Activated T-cell treated with anti-CD3 and anti-CD28 coated beads, Interleukin-2, amount 50 U/mL, for 48 hours (primary cell): ENCODE results near the gene ZMYND10.
A peak's percentile ranks its signal among the peaks of the same experiment; 100 is the strongest.

Experiments used
- DNase-seq, 2 experiments: peaks; one replicate each; pipeline ENCODE4 v3.0.0-alpha.2; 2020

Gene ZMYND10

GRCh38 chr3:50370594-50370993 lies 25.1 kb upstream of the ZMYND10 start:
- DNase-seq, result no peak

- no peak for DNase-seq
Observed at GRCh38 chr3:50369012-50369670, 23.6 kb upstream of the ZMYND10 start.

GRCh38 chr3:50365842-50366220 lies 20.3 kb upstream of the ZMYND10 start:
- DNase-seq, result no peak

- DNase-seq, result peak; percentile 95 to 97
Observed at GRCh38 chr3:50365080-50365841, 19.7 kb upstream of the ZMYND10 start.

GRCh38 chr3:50364573-50365079 lies 19.1 kb upstream of the ZMYND10 start:
- DNase-seq, result no peak

GRCh38 chr3:50359760-50360110 lies 14.2 kb upstream of the ZMYND10 start:
- no peak for DNase-seq

- DNase-seq, result peak; percentile 94
Observed at GRCh38 chr3:50358911-50359759, 13.6 kb upstream of the ZMYND10 start, which contains the start of gene TMEM115. Gene TMEM115, minus strand, starts transcription at chr3:50359521. Its CDS starts 458 bp downstream, at chr3:50359063.

GRCh38 chr3:50358355-50358910 lies 12.9 kb upstream of the ZMYND10 start:
- no peak for DNase-seq

GRCh38 chr3:50357481-50357880 lies 11.9 kb upstream of the ZMYND10 start:
- no peak for DNase-seq

- no peak for DNase-seq
Observed at GRCh38 chr3:50356553-50356952, 11.0 kb upstream of the ZMYND10 start.

GRCh38 chr3:50355829-50356552 lies 10.5 kb upstream of the ZMYND10 start:
- DNase-seq, result no peak

- no peak for DNase-seq
Observed at GRCh38 chr3:50354850-50355249, 9.3 kb upstream of the ZMYND10 start.

GRCh38 chr3:50354186-50354764 lies 8.7 kb upstream of the ZMYND10 start:
- no peak for DNase-seq

- DNase-seq, result no peak
Observed at GRCh38 chr3:50353245-50354004, 7.9 kb upstream of the ZMYND10 start.

GRCh38 chr3:50352781-50353180 lies 7.2 kb upstream of the ZMYND10 start:
- no peak for DNase-seq

GRCh38 chr3:50351323-50351697 lies 5.8 kb upstream of the ZMYND10 start:
- no peak for DNase-seq

GRCh38 chr3:50350527-50351322 lies 5.2 kb upstream of the ZMYND10 start, which contains the start of the genes CYB561D2 and NPRL2:
Gene CYB561D2, plus strand, starts transcription at chr3:50350862. Its CDS starts 572 bp downstream, at chr3:50351434.
Gene NPRL2, minus strand, starts transcription at chr3:50350775. Its CDS starts 123 bp downstream, at chr3:50350652.
- peak; percentile 100 for DNase-seq

- DNase-seq, result no peak
Observed at GRCh38 chr3:50350213-50350526, 4.6 kb upstream of the ZMYND10 start.

GRCh38 chr3:50347187-50347813 lies 1.8 kb upstream of the ZMYND10 start:
- DNase-seq, result peak; percentile 82

GRCh38 chr3:50345008-50345407 lies 524 bp downstream of the ZMYND10 start:
- DNase-seq, result no peak
